Mesendoderm (in vitro differentiated cells): Measurements from ENCODE around the gene ZNRF2.

ENCODE experiments used
- DNase-seq: peaks from one replicate; pipeline ENCODE4 v3.0.0; 2013
- H2AK5ac ChIP-seq: 2 replicates; pipeline ENCODE4 v1.6.1; 2013; ENCODE audit warnings: low read length, inconsistent platforms
- H2BK120ac ChIP-seq: 2 replicates; pipeline ENCODE4 v1.6.1; 2013; ENCODE audit warnings: low read depth, mild to moderate bottlenecking, low read length, moderate library complexity, mixed read lengths
- H2BK15ac ChIP-seq: replicated peaks from 2 replicates; pipeline ENCODE4 v1.6.1; 2013; ENCODE audit warnings: low read depth, mild to moderate bottlenecking, moderate library complexity
- H2BK5ac ChIP-seq: 2 replicates; pipeline ENCODE4 v1.6.1; 2013; ENCODE audit warnings: low read length, inconsistent platforms
- H3K18ac ChIP-seq: 2 replicates; pipeline ENCODE4 v1.6.1; 2013; ENCODE audit warnings: mild to moderate bottlenecking, low read length, mixed read lengths
- H3K23ac ChIP-seq: one replicate; pipeline ENCODE4 v1.6.1; 2013; ENCODE audit warnings: low read length
- H3K27ac ChIP-seq: 2 replicates; pipeline ENCODE4 v1.5.1; 2013; ENCODE audit warnings: low read depth, mild to moderate bottlenecking, inconsistent platforms, low read length, moderate library complexity
- H3K27me3 ChIP-seq: 2 replicates; pipeline ENCODE4 v1.6.1; 2013; ENCODE audit warnings: low read length, control low read depth, mild to moderate bottlenecking, inconsistent platforms; ENCODE audit not compliant: insufficient read depth, poor library complexity
- H3K36me3 ChIP-seq: 2 replicates; pipeline ENCODE4 v1.6.1; 2013; ENCODE audit warnings: low read length, inconsistent platforms; ENCODE audit not compliant: control insufficient read depth, insufficient read depth
- H3K4ac ChIP-seq: one replicate; pipeline ENCODE4 v1.6.1; 2013; ENCODE audit warnings: low read depth, mild to moderate bottlenecking, low read length, moderate library complexity
- H3K4me1 ChIP-seq: 2 replicates; pipeline ENCODE4 v1.6.1; 2013; ENCODE audit warnings: low read depth, low read length, inconsistent platforms; ENCODE audit not compliant: control insufficient read depth
- H3K4me2 ChIP-seq: 2 replicates; pipeline ENCODE4 v1.6.1; 2013; ENCODE audit warnings: low read length
- H3K4me3 ChIP-seq: 2 replicates; pipeline ENCODE4 v1.5.1; 2013; ENCODE audit warnings: mild to moderate bottlenecking, low read length
- H3K56ac ChIP-seq: one replicate; pipeline ENCODE4 v1.6.1; 2013; ENCODE audit warnings: low read length
- H3K79me1 ChIP-seq: 2 replicates; pipeline ENCODE4 v1.6.1; 2013; ENCODE audit warnings: low read length, inconsistent platforms
- H3K79me2 ChIP-seq: 2 replicates; pipeline ENCODE4 v1.6.1; 2013; ENCODE audit warnings: mild to moderate bottlenecking, low read length; ENCODE audit not compliant: control insufficient read depth, insufficient read depth
- H3K9ac ChIP-seq: 2 replicates; pipeline ENCODE4 v1.6.1; 2013; ENCODE audit warnings: low read length, inconsistent platforms
- H4K5ac ChIP-seq: one replicate; pipeline ENCODE4 v1.6.1; 2013; ENCODE audit warnings: low read length
- H4K8ac ChIP-seq: one replicate; pipeline ENCODE4 v1.6.1; 2013; ENCODE audit warnings: low read depth, mild to moderate bottlenecking, control low read depth, low read length, moderate library complexity
- WGBS: extraction: QIAGEN DNeasy Blood & Tissue Kit; methylation state at CpG from one replicate; pipeline ENCODE4 v1.1.7; 2013; ENCODE audit warnings: low lambda C conversion rate, missing lambda C conversion rate; ENCODE audit not compliant: insufficient coverage; ENCODE audit errors: extremely low coverage; 5-methylcytosine and 5-hydroxymethylcytosine counted together

ZNRF2 gene

GRCh38 chr7:30244340-30244739 lies 40.1 kb upstream of the ZNRF2 start:
- no peak overlapping the region for H2BK15ac ChIP-seq
- no peak overlapping the region for H3K56ac ChIP-seq
- no peaks in the 10 kb centered on the region for H3K36me3 ChIP-seq
- no peak overlapping the region for H4K5ac ChIP-seq
- H3K18ac ChIP-seq = no peak overlapping the region
- DNase-seq = no peak
- no peak overlapping the region for H4K8ac ChIP-seq
- no peak overlapping the region for H3K4me2 ChIP-seq
- WGBS = no CpG with 5 or more reads among the region's 5 CpGs
- H3K23ac ChIP-seq = no peak overlapping the region
- H2BK120ac ChIP-seq = no peak overlapping the region
- no peaks in the 10 kb centered on the region for H3K4me1 ChIP-seq
- H3K9ac ChIP-seq = no peak overlapping the region
- no peak overlapping the region for H2AK5ac ChIP-seq
- H3K79me1 ChIP-seq = no peaks in the 10 kb centered on the region
- no peaks in the 10 kb centered on the region for H3K27me3 ChIP-seq
- no peak overlapping the region for H3K4ac ChIP-seq
- H3K79me2 ChIP-seq = no peaks in the 10 kb centered on the region
- H2BK5ac ChIP-seq = no peak overlapping the region
- no peak overlapping the region for H3K27ac ChIP-seq
- no peak overlapping the region for H3K4me3 ChIP-seq

DNA sequence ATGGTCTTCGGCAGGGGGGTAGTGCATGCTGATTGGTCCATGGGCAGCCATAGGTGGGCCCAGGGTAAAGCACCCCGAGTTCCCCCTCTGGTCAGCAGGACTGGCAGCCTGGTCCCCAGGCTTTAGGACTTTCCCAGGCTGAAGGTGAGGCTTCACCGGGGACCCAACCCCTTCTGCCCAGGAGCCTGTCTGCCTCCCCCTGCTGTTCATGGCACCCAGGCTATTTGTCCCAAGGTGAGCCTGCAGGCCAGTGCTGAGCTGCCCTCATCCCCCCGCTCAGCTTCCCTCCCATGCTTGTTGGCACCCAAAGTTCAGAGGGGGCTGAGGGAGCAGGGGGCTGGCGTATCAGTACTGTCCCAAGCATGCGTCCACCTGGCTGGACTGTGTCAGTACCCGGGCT lies 38.5 kb upstream of the ZNRF2 start:
- H3K79me1 ChIP-seq = no peaks in the 10 kb centered on the region
- no peak overlapping the region for H2BK120ac ChIP-seq
- H3K4me3 ChIP-seq = no peak overlapping the region
- no peak overlapping the region for H3K9ac ChIP-seq
- H3K4ac ChIP-seq = no peak overlapping the region
- H3K27me3 ChIP-seq = no peaks in the 10 kb centered on the region
- no peak overlapping the region for H3K4me2 ChIP-seq
- no peak overlapping the region for H3K23ac ChIP-seq
- no peak overlapping the region for H2BK15ac ChIP-seq
- H3K4me1 ChIP-seq = no peaks in the 10 kb centered on the region
- no CpG with 5 or more reads among the region's 7 CpGs for WGBS
- no peaks in the 10 kb centered on the region for H3K79me2 ChIP-seq
- no peak overlapping the region for H4K8ac ChIP-seq
- H2AK5ac ChIP-seq = no peak overlapping the region
- no peaks in the 10 kb centered on the region for H3K36me3 ChIP-seq
- H4K5ac ChIP-seq = no peak overlapping the region
- DNase-seq = no peak
- H3K56ac ChIP-seq = no peak overlapping the region
- no peak overlapping the region for H3K18ac ChIP-seq
- no peak overlapping the region for H3K27ac ChIP-seq
- no peak overlapping the region for H2BK5ac ChIP-seq

- no peak for DNase-seq
- Histone ChIP-seq H3K56ac (no peak overlapping the region), H3K27me3 (no peaks in the 10 kb centered on the region), H4K5ac (no peak overlapping the region), H3K79me2 (no peaks in the 10 kb centered on the region), H3K18ac (no peak overlapping the region), H4K8ac (no peak overlapping the region), H3K9ac (no peak overlapping the region), H2AK5ac (no peak overlapping the region), H3K27ac (no peak overlapping the region), H3K4me2 (no peak overlapping the region), H3K4ac (no peak overlapping the region), H3K4me1 (no peaks in the 10 kb centered on the region), H3K36me3 (no peaks in the 10 kb centered on the region), H3K79me1 (no peaks in the 10 kb centered on the region), H3K23ac (no peak overlapping the region), H2BK5ac (no peak overlapping the region), H2BK120ac (no peak overlapping the region), H3K4me3 (no peak overlapping the region), H2BK15ac (no peak overlapping the region)
- no CpG with 5 or more reads among the region's 8 CpGs for WGBS
Observed at GRCh38 chr7:30246392-30246791, 38.0 kb upstream of the ZNRF2 start.

DNA sequence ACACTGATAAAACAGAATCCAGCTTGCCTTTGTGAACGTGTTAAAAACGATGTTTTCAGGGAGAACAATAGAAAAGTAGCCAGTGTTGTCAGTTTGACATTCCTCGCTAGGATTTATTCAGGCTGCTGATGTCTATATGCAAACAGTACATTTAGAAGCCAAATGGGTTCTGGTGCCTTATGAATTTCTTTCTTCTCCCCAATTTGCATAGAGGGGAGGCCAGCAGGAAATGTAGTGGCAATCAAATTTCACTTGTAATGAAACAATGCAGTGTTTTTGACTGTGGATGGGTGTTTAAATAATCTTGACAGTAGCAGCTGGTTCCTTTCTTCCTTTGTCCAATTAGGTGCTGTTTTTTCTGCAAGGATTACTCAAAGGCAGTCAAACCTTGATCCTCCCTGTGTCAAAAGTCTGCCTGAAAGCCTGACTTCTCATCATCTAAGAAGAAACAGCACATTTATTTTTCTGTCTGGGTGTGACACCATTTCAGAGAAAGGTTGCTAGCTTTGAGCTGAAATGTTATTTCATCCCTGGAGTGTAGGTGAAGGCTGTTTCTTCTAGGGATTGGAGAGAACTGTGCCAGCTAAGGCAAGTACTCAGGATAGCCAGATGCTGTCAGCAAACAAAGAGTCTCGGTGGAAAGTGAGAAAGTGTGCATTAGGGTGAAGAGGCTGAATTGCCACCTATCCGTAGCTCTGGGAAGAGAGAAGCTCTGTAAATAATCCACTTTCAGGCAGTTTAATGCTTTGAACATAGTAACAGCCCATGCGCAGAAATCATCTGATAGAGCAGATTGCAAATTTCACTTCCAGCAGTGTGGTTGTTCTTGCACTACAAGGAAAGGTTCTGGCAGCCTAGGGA lies 36.6 kb upstream of the ZNRF2 start:
- no peak overlapping the region for H3K23ac ChIP-seq
- no peak overlapping the region for H2BK5ac ChIP-seq
- no peak overlapping the region for H2BK15ac ChIP-seq
- DNase-seq = no peak
- no peak overlapping the region for H3K27ac ChIP-seq
- H3K9ac ChIP-seq = no peak overlapping the region
- H3K4me1 ChIP-seq = no peaks in the 10 kb centered on the region
- H3K18ac ChIP-seq = no peak overlapping the region
- H2AK5ac ChIP-seq = no peak overlapping the region
- H3K4me3 ChIP-seq = no peak overlapping the region
- H3K36me3 ChIP-seq = no peaks in the 10 kb centered on the region
- H4K5ac ChIP-seq = no peak overlapping the region
- H2BK120ac ChIP-seq = no peak overlapping the region
- H3K27me3 ChIP-seq = no peaks in the 10 kb centered on the region
- no peak overlapping the region for H4K8ac ChIP-seq
- H3K79me2 ChIP-seq = no peaks in the 10 kb centered on the region
- no peak overlapping the region for H3K4ac ChIP-seq
- H3K56ac ChIP-seq = no peak overlapping the region
- H3K4me2 ChIP-seq = no peak overlapping the region
- H3K79me1 ChIP-seq = no peaks in the 10 kb centered on the region
- WGBS = no CpG with 5 or more reads among the region's 6 CpGs

DNA sequence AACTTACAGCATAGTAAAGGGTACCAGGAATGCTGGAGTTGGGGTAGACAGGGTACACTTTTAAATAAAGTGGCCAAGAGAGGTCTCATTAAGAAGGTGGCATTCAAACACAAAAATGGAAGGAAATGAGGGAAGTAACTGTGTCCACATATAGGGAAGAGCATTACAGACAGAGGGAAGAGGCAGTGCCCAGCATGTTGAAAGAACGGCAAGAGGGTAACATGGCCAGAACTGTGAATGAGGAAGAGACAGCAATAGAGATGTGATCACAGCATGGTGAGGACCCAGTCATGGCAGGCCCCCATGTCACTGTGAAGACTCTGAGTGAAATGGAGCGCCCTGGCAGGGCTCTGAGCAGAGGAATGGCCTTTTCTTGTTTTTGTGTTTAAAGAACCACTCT lies 35.1 kb upstream of the ZNRF2 start:
- Histone ChIP-seq H3K56ac (no peak overlapping the region), H2BK5ac (no peak overlapping the region), H3K9ac (no peak overlapping the region), H3K23ac (no peak overlapping the region), H2BK120ac (no peak overlapping the region), H3K18ac (no peak overlapping the region), H4K5ac (no peak overlapping the region), H2AK5ac (no peak overlapping the region), H3K4me3 (no peak overlapping the region), H2BK15ac (no peak overlapping the region), H3K79me1 (no peaks in the 10 kb centered on the region), H4K8ac (no peak overlapping the region), H3K27me3 (no peaks in the 10 kb centered on the region), H3K27ac (no peak overlapping the region), H3K36me3 (no peaks in the 10 kb centered on the region), H3K4ac (no peak overlapping the region), H3K4me1 (no peaks in the 10 kb centered on the region), H3K79me2 (no peaks in the 10 kb centered on the region), H3K4me2 (no peak overlapping the region)
- no peak for DNase-seq
- WGBS = no CpG with 5 or more reads among the region's 2 CpGs
